ENCODE results near the gene MCRIP2.

GRCh38 chr16:636206-637080, 5.2 kb upstream of the MCRIP2 start, which contains the start of gene METTL26:
- TF ChIP-seq CTCF (IDR thresholded peaks at IDR 0.05 in 8 of 11, conservative IDR thresholded peaks at IDR 0.05 in 3 of 11), result peak in 4 of 11 experiments; percentile 28 to 38 (median 34)
- TF ChIP-seq POLR2A (IDR thresholded peaks at IDR 0.05), result peak in 1 of 3 donors; percentile 20

Data from spleen (tissue), 7 donors.